IPS DF 4.7 (cell line): ENCODE data around the gene MUC22.

Source experiments
- DNase-seq: peaks from one replicate; pipeline ENCODE4 v3.0.0-alpha.2; 2013; ENCODE audit warnings: low spot score; ENCODE audit errors: extremely low read depth

The MUC22 gene

GRCh38 chr6:31075528-31075927, 65.3 kb downstream of the MUC22 start:
- DNase-seq: no peak

GRCh38 chr6:31076611-31077010, 66.3 kb downstream of the MUC22 start:
- no peak for DNase-seq

GRCh38 chr6:31079656-31080261, 69.5 kb downstream of the MUC22 start:
- DNase-seq: no peak

GRCh38 chr6:31081872-31082271, 71.6 kb downstream of the MUC22 start:
- no peak for DNase-seq

GRCh38 chr6:31083742-31084354, 73.6 kb downstream of the MUC22 start:
- DNase-seq: peak; percentile 62
